DMS153 (cell line): ENCODE results near the gene ENDOU.
"Not testable (repeated sequence)": the region's sequence is repeated elsewhere in the genome, so short reads cannot be mapped to it uniquely, and the experiment has no call there.

Source experiments
- DNase-seq: peaks from one replicate; lab custom pipeline; 2025; lab: John Stamatoyannopoulos, UW

The ENDOU gene

GRCh38 chr12:47679785-47680184 is 45.5 kb downstream of the ENDOU start:
- DNase-seq = no peak

- no peak for DNase-seq
Measured at GRCh38 chr12:47672068-47672467, 53.2 kb downstream of the ENDOU start.

DNA sequence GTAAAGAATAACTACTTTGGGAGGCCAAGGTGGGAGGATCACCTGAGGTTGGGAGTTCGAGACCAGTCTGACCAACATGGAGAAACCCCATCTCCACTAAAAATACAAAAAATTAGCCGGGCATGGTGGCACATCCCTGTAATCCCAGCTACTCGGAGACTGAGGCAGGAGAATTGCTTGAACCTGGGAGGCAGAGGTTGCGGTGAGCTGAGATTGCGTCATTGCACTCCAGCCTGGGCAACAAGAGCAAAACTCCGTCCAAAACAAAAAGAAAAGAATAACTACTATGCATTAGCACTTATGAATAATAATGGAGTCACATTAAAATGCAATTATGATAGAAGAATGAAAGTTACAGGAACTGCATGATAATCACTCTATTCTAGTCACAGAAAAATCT is 57.4 kb downstream of the ENDOU start:
- not testable (repeated sequence) for DNase-seq
